Activated T-helper 1 cell treated with anti-CD3 and anti-CD28 coated beads, Interleukin-12 subunit alpha, Interleukin-12 subunit beta, Interleukin-2, Interleukin-4 antibody, amounts not matched to agents 30 ng/mL and 10 ng/mL and 1 ng/mL, durations not matched to agents 14 hours and 24 hours and 36 hours (primary cell): ENCODE results near the gene CLEC2A. TPM values are rescaled to one million over a fixed set of nuclear protein-coding genes. Genes with fewer than 3 reads are reported as not detected.
A peak's percentile ranks its signal among the peaks of the same experiment; 100 is the strongest.
"Not testable (repeated sequence)": the region's sequence is repeated elsewhere in the genome, so short reads cannot be mapped to it uniquely, and the experiment has no call there.

Experiments used
- DNase-seq: peaks from one replicate; pipeline ENCODE4 v3.0.0; 2021; ENCODE audit warnings: low spot score
- H3K27ac Mint-ChIP-seq: one replicate; pipeline ENCODE4 v1.8.0; 2021; ENCODE audit warnings: mild to moderate bottlenecking, mixed read lengths
- H3K27me3 Mint-ChIP-seq: one replicate; pipeline ENCODE4 v1.8.0; 2022; ENCODE audit warnings: mild to moderate bottlenecking, moderate library complexity, mixed read lengths; ENCODE audit not compliant: insufficient read depth
- H3K36me3 Mint-ChIP-seq: one replicate; pipeline ENCODE4 v1.8.0; 2021; ENCODE audit warnings: low read depth, mixed read lengths
- H3K4me1 Mint-ChIP-seq: one replicate; pipeline ENCODE4 v1.8.0; 2021; ENCODE audit warnings: low read depth, mixed read lengths
- H3K4me3 Mint-ChIP-seq: one replicate; pipeline ENCODE4 v1.8.0; 2021; ENCODE audit warnings: mild to moderate bottlenecking, moderate library complexity, mixed read lengths
- H3K9me3 Mint-ChIP-seq: one replicate; pipeline ENCODE4 v1.8.0; 2021; ENCODE audit warnings: mixed read lengths
- intact Hi-C: fragments of 100-400 bp; cut with micrococcal nuclease; formaldehyde crosslinking; loops from one replicate; pipeline ENCODE4 v1.15.1; 2024
- total RNA-seq: library from RNA; stranded (reverse); gene quantifications from 2 replicates; pipeline ENCODE4 v1.2.3, GENCODE V29; 2022

The CLEC2A gene, protein sequence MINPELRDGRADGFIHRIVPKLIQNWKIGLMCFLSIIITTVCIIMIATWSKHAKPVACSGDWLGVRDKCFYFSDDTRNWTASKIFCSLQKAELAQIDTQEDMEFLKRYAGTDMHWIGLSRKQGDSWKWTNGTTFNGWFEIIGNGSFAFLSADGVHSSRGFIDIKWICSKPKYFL
- total RNA-seq, result not detected in 2 replicates

DNA sequence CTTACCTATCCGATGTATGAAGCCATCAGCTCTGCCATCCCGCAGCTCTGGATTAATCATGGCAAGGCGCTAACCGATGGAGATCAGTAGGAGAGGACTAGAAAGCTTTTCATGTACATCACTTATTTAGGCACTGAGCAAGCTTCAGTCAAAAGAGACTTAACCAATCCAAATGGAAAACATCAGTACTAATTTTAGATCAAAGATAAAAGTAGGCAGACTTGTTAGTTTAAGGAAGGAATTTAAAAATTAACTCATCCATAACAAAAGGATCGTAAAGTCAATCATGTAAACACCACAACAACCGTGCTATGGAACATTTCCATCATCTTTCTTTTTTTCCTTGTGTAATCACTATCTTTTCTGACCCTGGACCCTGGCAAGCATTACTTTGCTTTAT, at the start of gene CLEC2A:
CLEC2A (minus strand) TSS at position 101 of the 400 bp plus-strand sequence; CDS start at position 60, 41 bp downstream.
- no peaks in the 10 kb centered on the region for H3K36me3 Mint-ChIP-seq
- H3K4me3 Mint-ChIP-seq, result no peak within 1 kb of the TSS
- H3K4me1 Mint-ChIP-seq, result no peaks in the 10 kb centered on the region
- H3K27ac Mint-ChIP-seq, result peak within 1 kb of the TSS; percentile 13
- no peak for DNase-seq
- H3K27me3 Mint-ChIP-seq, result peaks cover 28% of the 10 kb centered on the region
- H3K9me3 Mint-ChIP-seq, result no peaks in the 10 kb centered on the region
- intact Hi-C loops, result no loop called here

DNA sequence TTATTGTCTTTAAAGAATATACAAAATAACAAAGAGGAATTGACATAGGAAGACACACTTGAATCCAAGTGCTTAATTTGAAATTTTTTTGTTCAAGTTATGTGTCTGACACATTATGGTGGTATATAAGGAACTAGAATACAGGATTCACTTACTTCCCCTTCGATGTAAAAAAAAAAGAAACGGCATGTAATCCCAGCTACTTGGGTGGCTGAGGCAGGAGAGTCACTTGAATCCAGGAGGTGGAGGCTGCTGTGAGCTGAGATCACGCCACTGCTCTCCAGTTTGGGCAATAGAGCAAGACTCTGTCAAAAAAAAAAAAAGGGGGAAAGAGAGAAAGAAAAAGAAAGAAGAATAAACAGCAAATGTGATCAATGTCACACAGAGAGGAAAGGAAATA, 48.0 kb upstream of the CLEC2A start:
- Mint-ChIP-seq H3K4me3 (no peak overlapping the region), H3K9me3 (no peaks in the 10 kb centered on the region), H3K36me3 (peaks cover 2% of the 10 kb centered on the region), H3K4me1 (no peaks in the 10 kb centered on the region), H3K27ac (no peak overlapping the region), H3K27me3 (peaks cover 15% of the 10 kb centered on the region)
- DNase-seq, result no peak
- intact Hi-C loops, result no loop called here

DNA sequence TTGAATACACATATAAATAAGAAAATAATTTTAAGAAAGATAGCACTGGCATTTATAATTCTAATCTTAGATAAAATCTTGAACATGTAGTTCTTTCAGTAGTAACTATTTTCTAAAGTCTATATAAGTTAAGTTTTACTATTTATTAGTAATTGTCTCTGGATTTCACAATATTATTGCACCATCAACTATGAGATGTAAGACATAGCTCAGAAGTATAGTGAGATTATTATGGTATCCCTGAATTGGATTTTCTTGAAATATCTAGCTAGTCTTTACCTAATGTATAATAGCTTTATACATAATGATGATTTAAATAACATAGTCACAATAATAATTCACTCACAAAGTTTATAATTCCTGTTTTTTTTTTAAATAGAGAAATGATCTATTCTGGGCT, 45.7 kb upstream of the CLEC2A start:
- no peaks in the 10 kb centered on the region for H3K9me3 Mint-ChIP-seq
- H3K4me1 Mint-ChIP-seq, result no peaks in the 10 kb centered on the region
- no peak overlapping the region for H3K27ac Mint-ChIP-seq
- DNase-seq, result no peak
- intact Hi-C loops, result no loop called here
- H3K27me3 Mint-ChIP-seq, result peaks cover 22% of the 10 kb centered on the region
- peaks cover 2% of the 10 kb centered on the region for H3K36me3 Mint-ChIP-seq
- no peak overlapping the region for H3K4me3 Mint-ChIP-seq

DNA sequence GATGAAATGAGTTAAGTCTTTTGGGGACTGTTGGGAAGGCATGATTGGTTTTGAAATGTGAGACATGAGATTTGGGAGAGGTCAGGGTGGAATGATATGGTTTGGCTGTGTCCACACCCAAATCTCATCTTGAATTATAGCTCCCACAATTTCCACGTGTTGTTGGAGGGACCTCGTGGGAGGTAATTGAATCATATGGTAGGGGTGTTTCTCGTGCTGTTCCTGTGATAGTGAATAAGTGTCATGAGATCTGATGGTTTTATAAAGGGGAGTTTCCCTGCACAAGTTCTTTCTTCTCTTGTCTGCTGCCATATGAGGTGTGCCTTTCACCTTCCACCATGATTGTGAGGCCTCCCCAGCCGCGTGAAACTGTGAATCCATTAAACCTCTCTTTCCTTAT, 44.5 kb upstream of the CLEC2A start:
- H3K9me3 Mint-ChIP-seq, H3K4me3 Mint-ChIP-seq, H3K36me3 Mint-ChIP-seq, H3K4me1 Mint-ChIP-seq, intact Hi-C loops, H3K27ac Mint-ChIP-seq, DNase-seq: not testable (repeated sequence)
- H3K27me3 Mint-ChIP-seq, result peaks cover 22% of the 10 kb centered on the region

GRCh38 chr12:9975614-9976013, 43.4 kb upstream of the CLEC2A start:
- H3K27ac Mint-ChIP-seq, result no peak overlapping the region
- H3K4me1 Mint-ChIP-seq, result no peaks in the 10 kb centered on the region
- intact Hi-C loops, result no loop called here
- H3K27me3 Mint-ChIP-seq, result peaks cover 22% of the 10 kb centered on the region
- H3K4me3 Mint-ChIP-seq, result no peak overlapping the region
- peaks cover 2% of the 10 kb centered on the region for H3K36me3 Mint-ChIP-seq
- DNase-seq, result no peak
- H3K9me3 Mint-ChIP-seq, result no peaks in the 10 kb centered on the region

DNA sequence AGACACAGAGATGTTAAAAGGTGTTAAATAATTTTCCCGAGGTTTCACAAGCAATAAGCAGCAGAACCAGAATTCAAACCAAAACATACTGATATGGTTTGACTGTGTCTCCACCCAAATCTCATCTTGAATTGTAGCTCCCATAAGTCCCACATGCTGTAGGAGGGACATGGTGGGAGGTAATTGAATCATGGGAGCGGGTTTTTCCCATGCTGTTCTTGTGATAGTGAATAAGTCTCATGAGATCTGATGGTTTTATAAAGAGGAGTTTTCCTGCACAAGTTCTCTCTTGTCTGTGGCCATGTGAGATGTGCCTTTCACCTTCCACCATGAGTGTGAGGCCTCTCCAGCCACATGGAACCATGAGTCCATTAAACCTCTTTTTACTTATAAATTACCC, 42.6 kb upstream of the CLEC2A start:
- H3K36me3 Mint-ChIP-seq, H3K4me1 Mint-ChIP-seq, H3K27ac Mint-ChIP-seq: not testable (repeated sequence)

GRCh38 chr12:9973949-9974348, 41.8 kb upstream of the CLEC2A start:
- H3K4me3 Mint-ChIP-seq, result no peak overlapping the region
- no peaks in the 10 kb centered on the region for H3K9me3 Mint-ChIP-seq
- peaks cover 22% of the 10 kb centered on the region for H3K27me3 Mint-ChIP-seq
- intact Hi-C loops, result no loop called here
- DNase-seq, result no peak
- H3K36me3 Mint-ChIP-seq, result peaks cover 2% of the 10 kb centered on the region
- H3K4me1 Mint-ChIP-seq, result no peaks in the 10 kb centered on the region
- H3K27ac Mint-ChIP-seq, result no peak overlapping the region

More for the DNA sequence above, 42.6 kb upstream of the CLEC2A start:
- H3K9me3 Mint-ChIP-seq, intact Hi-C loops, H3K4me3 Mint-ChIP-seq, DNase-seq: not testable (repeated sequence)
- H3K27me3 Mint-ChIP-seq, result peaks cover 22% of the 10 kb centered on the region

- Mint-ChIP-seq H3K4me3 (no peak within 1 kb of the TSS), H3K9me3 (no peaks in the 10 kb centered on the region), H3K27ac (no peak within 1 kb of the TSS), H3K27me3 (peaks cover 23% of the 10 kb centered on the region), H3K36me3 (no peaks in the 10 kb centered on the region), H3K4me1 (no peaks in the 10 kb centered on the region)
- intact Hi-C loops, result no loop called here
- DNase-seq, result no peak
Measured at GRCh38 chr12:9971181-9971580, 39.0 kb upstream of the CLEC2A start, which contains the start of gene CLEC12A. CLEC12A (plus strand) TSS chr12:9971409; CDS start chr12:9971597, 188 bp downstream.

DNA sequence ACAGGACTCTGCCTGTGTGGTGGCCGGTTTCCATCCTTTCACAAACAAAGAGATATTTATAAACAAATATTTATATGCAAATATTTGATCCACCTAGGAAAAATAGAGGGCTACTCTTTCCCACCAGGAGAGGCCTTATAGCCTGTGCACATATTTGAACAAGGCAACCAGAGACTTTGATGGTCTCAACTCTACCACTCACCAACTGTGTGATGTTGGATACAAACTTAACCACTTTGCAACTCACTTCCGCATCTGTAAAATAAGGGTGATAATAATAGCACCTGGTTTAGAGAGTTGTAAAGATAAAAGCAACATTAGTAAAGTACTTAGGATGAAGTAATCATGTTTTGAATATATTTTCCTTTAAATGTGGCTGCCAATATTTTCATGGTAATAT, 37.5 kb upstream of the CLEC2A start:
- H3K36me3 Mint-ChIP-seq, result no peaks in the 10 kb centered on the region
- peaks cover 23% of the 10 kb centered on the region for H3K27me3 Mint-ChIP-seq
- no peak overlapping the region for H3K4me3 Mint-ChIP-seq
- intact Hi-C loops, result no loop called here
- H3K9me3 Mint-ChIP-seq, result no peaks in the 10 kb centered on the region
- no peak for DNase-seq
- no peaks in the 10 kb centered on the region for H3K4me1 Mint-ChIP-seq
- no peak overlapping the region for H3K27ac Mint-ChIP-seq

- intact Hi-C loops, result no loop called here
- H3K27ac Mint-ChIP-seq, result no peak overlapping the region
- peaks cover 36% of the 10 kb centered on the region for H3K4me1 Mint-ChIP-seq
- H3K4me3 Mint-ChIP-seq, result no peak overlapping the region
- no peak for DNase-seq
- no peaks in the 10 kb centered on the region for H3K36me3 Mint-ChIP-seq
- H3K27me3 Mint-ChIP-seq, result peaks cover 2% of the 10 kb centered on the region
- no peaks in the 10 kb centered on the region for H3K9me3 Mint-ChIP-seq
Measured at GRCh38 chr12:9961901-9962300, 29.7 kb upstream of the CLEC2A start.

DNA sequence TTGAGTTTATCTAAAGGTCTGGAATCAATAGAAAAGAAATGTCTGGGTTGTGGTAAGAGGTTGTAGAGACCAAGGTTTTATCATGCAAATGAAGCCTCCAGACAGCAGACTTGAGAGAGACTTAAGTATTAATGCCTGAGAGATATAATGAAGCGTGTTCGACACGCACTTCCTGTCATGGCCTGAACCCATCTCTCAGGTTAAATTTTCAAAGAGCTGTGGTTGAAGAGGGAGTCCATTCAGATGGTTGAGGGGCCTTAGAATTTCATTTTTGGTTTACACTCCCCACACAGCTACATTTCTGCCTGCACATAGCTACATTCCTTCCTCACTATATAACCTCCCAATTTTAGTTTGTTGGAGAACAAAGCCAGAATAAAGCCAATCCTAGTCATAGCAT, 28.9 kb upstream of the CLEC2A start:
- intact Hi-C loops, result no loop called here
- Mint-ChIP-seq H3K4me1 (peaks cover 44% of the 10 kb centered on the region), H3K27me3 (no peaks in the 10 kb centered on the region), H3K9me3 (no peaks in the 10 kb centered on the region), H3K27ac (no peak overlapping the region), H3K36me3 (peaks cover 1% of the 10 kb centered on the region), H3K4me3 (no peak overlapping the region)
- no peak for DNase-seq

DNA sequence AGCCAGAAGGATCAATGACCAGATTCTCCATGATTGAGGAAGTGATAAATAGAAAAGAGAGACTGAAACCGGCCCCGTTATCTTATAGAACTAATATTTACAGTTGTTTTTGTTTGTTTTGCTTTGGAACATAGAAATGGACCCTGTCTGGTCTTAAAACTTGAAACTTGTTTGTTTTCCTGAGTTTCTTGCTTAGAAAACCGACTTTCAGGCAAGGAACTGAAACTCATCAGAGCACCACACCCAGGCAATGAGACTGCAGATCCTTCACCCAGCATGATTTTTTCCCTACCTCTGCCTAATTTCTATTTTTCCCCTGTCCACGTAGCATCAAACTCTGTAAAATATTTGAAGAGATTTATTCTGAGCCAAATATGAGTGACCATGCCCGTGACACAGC, 28.4 kb upstream of the CLEC2A start:
- no peak overlapping the region for H3K4me3 Mint-ChIP-seq
- intact Hi-C loops, result no loop called here
- H3K4me1 Mint-ChIP-seq, result peaks cover 49% of the 10 kb centered on the region
- peaks cover 1% of the 10 kb centered on the region for H3K36me3 Mint-ChIP-seq
- H3K27ac Mint-ChIP-seq, result no peak overlapping the region
- DNase-seq, result no peak
- no peaks in the 10 kb centered on the region for H3K27me3 Mint-ChIP-seq
- no peaks in the 10 kb centered on the region for H3K9me3 Mint-ChIP-seq

DNA sequence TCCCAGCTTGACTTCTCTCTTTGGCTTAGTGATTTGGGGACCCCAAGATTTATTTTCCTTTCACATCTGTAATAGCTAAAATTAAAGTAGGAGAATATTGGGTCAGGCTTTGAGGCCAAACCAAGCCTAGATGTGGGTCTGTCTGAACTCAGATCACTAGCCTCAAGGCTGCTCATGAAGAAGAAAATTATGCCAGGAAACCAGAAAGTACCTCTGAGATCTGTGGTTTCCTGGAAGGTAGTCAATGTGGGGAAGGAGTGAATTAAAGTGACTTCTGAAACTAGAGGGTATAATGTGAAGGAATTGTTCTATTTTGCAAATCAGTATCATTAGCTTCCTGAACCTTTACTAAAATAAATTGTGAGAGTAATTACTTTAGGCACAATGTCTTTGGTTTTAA, 25.7 kb upstream of the CLEC2A start:
- intact Hi-C loops, result loop anchor here (1.0 kb wide), 1 partner anchor 10 kb away; no protein-coding TSS in a partner anchor
- peaks cover 52% of the 10 kb centered on the region for H3K4me1 Mint-ChIP-seq
- H3K36me3 Mint-ChIP-seq, result peaks cover 1% of the 10 kb centered on the region
- no peaks in the 10 kb centered on the region for H3K27me3 Mint-ChIP-seq
- no peaks in the 10 kb centered on the region for H3K9me3 Mint-ChIP-seq
- peak overlapping the region; percentile 3 for H3K4me3 Mint-ChIP-seq
- DNase-seq, result no peak
- H3K27ac Mint-ChIP-seq, result no peak overlapping the region
